HCT116 (cell line): ENCODE results near the gene CCDC30. TPM values are rescaled to one million over a fixed set of nuclear protein-coding genes. Genes with fewer than 3 reads are reported as not detected.

ENCODE experiments used
- ATAC-seq: fragments of 200-7000 bp; cut with Tn5 transposase; 2 replicates; pipeline ENCODE4 v1.9.1; 2020; ENCODE audit warnings: mild to moderate bottlenecking, moderate library complexity
- BruUV-seq: library from RNA; stranded (reverse); fragments of 400-500 nt; replicated peaks from 2 replicates; lab custom pipeline; 2021; lab: Mats Ljungman, UMichigan
- CTCF ChIA-PET: fragments of 300-600 bp; sonication (Branson Sonifier 250); formaldehyde crosslinking; loops from one replicate; lab custom pipeline; 2021; ENCODE audit warnings: antibody characterized with exemption; lab: Charles Lee
- POLR2A ChIA-PET: fragments of 300-600, 350-600 bp; sonication (Branson Sonifier 250); formaldehyde crosslinking; loops from one replicate; lab custom pipeline; 2021; ENCODE audit warnings: antibody characterized with exemption; lab: Charles Lee
- RAD21 ChIA-PET, 2 experiments: fragments of 300-600 bp; sonication (Branson Sonifier 250); formaldehyde crosslinking; loops; one replicate each; lab custom pipeline; 2023; ENCODE audit warnings: low total read pairs in 2 of 2; ENCODE audit not compliant: uncharacterized antibody in 2 of 2, unreplicated experiment in 2 of 2, low non-redundant PET in 1 of 2; lab: Charles Lee
- DNase-seq: peaks from one replicate; pipeline ENCODE4 v3.0.0-alpha.2; 2010; ENCODE audit warnings: low read depth, low spot score
- H2AFZ ChIP-seq: fragments of 200-600 bp; shearing (Covaris generic), sonication (generic); 2 replicates; pipeline ENCODE4 v1.6.1; 2017; ENCODE audit warnings: low read depth, mixed run types, mixed read lengths, antibody characterized with exemption, low read length; ENCODE audit not compliant: poor library complexity, severe bottlenecking
- H3K27ac ChIP-seq: 2 replicates; pipeline ENCODE4 v1.5.1; 2012; ENCODE audit warnings: low read depth, low read length
- H3K27me3 ChIP-seq: fragments of 200-600 bp; sonication (generic); 2 replicates; pipeline ENCODE4 v1.6.1; 2016; ENCODE audit warnings: mixed run types, low read length, mixed read lengths; ENCODE audit not compliant: insufficient read depth
- H3K36me3 ChIP-seq, 2 experiments: fragments of 200-500 bp in 1 of 2; fragments of 200-600 bp in 1 of 2; sonication (Bioruptor generic) in 1 of 2; sonication (generic) in 1 of 2; 2 replicates each; pipeline versions ENCODE4 v1.5.1 to v1.6.1; 2014 to 2016; ENCODE audit warnings: low read length in 2 of 2, inconsistent platforms in 1 of 2, mixed read lengths in 1 of 2, mixed run types in 1 of 2; ENCODE audit not compliant: insufficient read depth in 2 of 2, control insufficient read depth in 1 of 2
- H3K4me1 ChIP-seq, 2 experiments: fragments of 200-600 bp in 1 of 2; sonication (generic) in 1 of 2; 2 replicates each; pipeline versions ENCODE4 v1.5.1 to v1.6.1; 2012 to 2017; ENCODE audit warnings: low read length in 2 of 2, inconsistent platforms in 1 of 2, mild to moderate bottlenecking in 1 of 2, mixed read lengths in 1 of 2, mixed run types in 1 of 2, moderate library complexity in 1 of 2; ENCODE audit not compliant: insufficient read depth in 2 of 2, control insufficient read depth in 1 of 2
- H3K4me2 ChIP-seq: fragments of 200-600 bp; sonication (generic); 2 replicates; pipeline ENCODE4 v1.6.1; 2017; ENCODE audit warnings: mixed run types, low read length, mixed read lengths
- H3K4me3 ChIP-seq, 2 experiments: fragments of 200-600 bp in 1 of 2; sonication (generic) in 1 of 2; replicated peaks in 1 of 2; 2 replicates each; pipeline ENCODE4 v1.5.1; 2011 to 2016; ENCODE audit warnings: low read length in 2 of 2, control low read depth in 1 of 2, low read depth in 1 of 2, mild to moderate bottlenecking in 1 of 2, mixed read lengths in 1 of 2, mixed run types in 1 of 2
- H3K79me2 ChIP-seq: fragments of 200-600 bp; sonication (generic); 2 replicates; pipeline ENCODE4 v1.6.1; 2017; ENCODE audit warnings: mild to moderate bottlenecking, mixed run types, low read length, moderate library complexity, mixed read lengths; ENCODE audit not compliant: insufficient read depth
- H3K9ac ChIP-seq: fragments of 200-600 bp; sonication (generic); 2 replicates; pipeline ENCODE4 v1.6.1; 2016; ENCODE audit warnings: low read length, mixed read lengths
- H3K9me2 ChIP-seq: fragments of 200-600 bp; sonication (generic), shearing (Covaris generic); 2 replicates; pipeline ENCODE4 v1.6.1; 2017; ENCODE audit warnings: mixed run types, mild to moderate bottlenecking, moderate library complexity; ENCODE audit not compliant: insufficient read depth
- H3K9me3 ChIP-seq, 2 experiments: fragments of 200-500 bp in 1 of 2; fragments of 200-600 bp in 1 of 2; sonication (Bioruptor generic) in 1 of 2; sonication (generic) in 1 of 2; 2 replicates each; pipeline ENCODE4 v1.6.1; 2014 to 2017; ENCODE audit warnings: low read length in 2 of 2, mixed read lengths in 2 of 2, inconsistent platforms in 1 of 2, low read depth in 1 of 2, mild to moderate bottlenecking in 1 of 2, mixed run types in 1 of 2, moderate library complexity in 1 of 2; ENCODE audit not compliant: control insufficient read depth in 1 of 2, insufficient read depth in 1 of 2
- H4K20me1 ChIP-seq: fragments of 200-600 bp; sonication (generic), shearing (Covaris generic); 2 replicates; pipeline ENCODE4 v1.6.1; 2017; ENCODE audit warnings: mixed run types, mild to moderate bottlenecking, moderate library complexity; ENCODE audit not compliant: insufficient read depth
- CBX3 ChIP-seq: IDR thresholded peaks from 2 replicates; pipeline ENCODE4 v1.6.1; 2012; ENCODE audit warnings: low read depth
- CTCF ChIP-seq, 3 experiments: fragments of 200-600 bp in 1 of 3; sonication (generic) in 1 of 3; IDR thresholded peaks in 2 of 3; conservative IDR thresholded peaks in 1 of 3; 2 replicates each; pipeline ENCODE4 v1.5.1; 2012 to 2017; ENCODE audit warnings: low read depth in 2 of 3, low read length in 2 of 3, antibody characterized with exemption in 1 of 3, borderline replicate concordance in 1 of 3, control low read depth in 1 of 3, mild to moderate bottlenecking in 1 of 3, mixed read lengths in 1 of 3, mixed run types in 1 of 3, moderate library complexity in 1 of 3; ENCODE audit not compliant: insufficient read depth in 1 of 3
- EGR1 ChIP-seq: IDR thresholded peaks from 2 replicates; pipeline ENCODE4 v1.6.1; 2012; ENCODE audit warnings: low read depth
- ELF1 ChIP-seq: IDR thresholded peaks from 2 replicates; pipeline ENCODE4 v1.6.1; 2012; ENCODE audit warnings: low read depth, borderline replicate concordance
- EZH2 ChIP-seq: fragments of 200-600 bp; sonication (generic); IDR thresholded peaks from 2 replicates; pipeline ENCODE4 v1.6.1; 2017; ENCODE audit warnings: antibody characterized with exemption, mixed run types
- EZH2phosphoT487 ChIP-seq: fragments of 200-600 bp; IDR thresholded peaks from 2 replicates; pipeline ENCODE4 v1.6.1; 2018; ENCODE audit warnings: antibody characterized with exemption, borderline replicate concordance
- FOSL1 ChIP-seq: IDR thresholded peaks from 2 replicates; pipeline ENCODE4 v1.6.1; 2012; ENCODE audit warnings: low read depth
- POLR2A ChIP-seq: IDR thresholded peaks from 2 replicates; pipeline ENCODE4 v1.7.0; 2011; ENCODE audit warnings: borderline replicate concordance; ENCODE audit not compliant: insufficient read depth, insufficient read length; ENCODE audit errors: extremely low read depth
- POLR2AphosphoS5 ChIP-seq: IDR thresholded peaks from 2 replicates; pipeline ENCODE4 v1.6.1; 2011; ENCODE audit warnings: mild to moderate bottlenecking, low read depth, low read length, moderate library complexity
- RAD21 ChIP-seq: IDR thresholded peaks from 2 replicates; pipeline ENCODE4 v1.6.1; 2012; ENCODE audit warnings: low read depth, mild to moderate bottlenecking
- SIN3A ChIP-seq: IDR thresholded peaks from 2 replicates; pipeline ENCODE4 v1.6.1; 2012; ENCODE audit warnings: low read depth
- SRF ChIP-seq: IDR thresholded peaks from 2 replicates; pipeline ENCODE4 v1.6.1; 2012; ENCODE audit warnings: low read depth
- TCF7L2 ChIP-seq: IDR thresholded peaks from 2 replicates; pipeline ENCODE4 v1.7.0; 2011; ENCODE audit warnings: borderline replicate concordance, inconsistent platforms; ENCODE audit not compliant: insufficient read depth, insufficient read length; ENCODE audit errors: extremely low read depth
- YY1 ChIP-seq: IDR thresholded peaks from 2 replicates; pipeline ENCODE4 v1.6.1; 2011; ENCODE audit warnings: low read length, low read depth, moderate library complexity, mild to moderate bottlenecking; ENCODE audit not compliant: insufficient replicate concordance; ENCODE audit errors: extremely low read depth
- ZBTB33 ChIP-seq: IDR thresholded peaks from 2 replicates; pipeline ENCODE4 v1.6.1; 2011; ENCODE audit warnings: mild to moderate bottlenecking, low read length, moderate library complexity; ENCODE audit not compliant: insufficient replicate concordance; ENCODE audit errors: extremely low read depth
- ZFX ChIP-seq: fragments of 450-650 bp; IDR thresholded peaks from 2 replicates; pipeline ENCODE4 v1.6.1; 2017
- intact Hi-C: fragments of 100-400 bp; cut with micrococcal nuclease; formaldehyde crosslinking; loops from 2 replicates; pipeline ENCODE4 v1.10.0; 2022
- total RNA-seq: library from RNA; stranded (reverse); gene quantifications from one replicate; pipeline ENCODE4 v1.2.1, GENCODE V29; 2021; ENCODE audit not compliant: unreplicated experiment
- TF ChIP-seq, protein P1 (sequence below): IDR thresholded peaks from 2 replicates; pipeline ENCODE4 v1.6.1; 2012; ENCODE audit warnings: low read depth

Gene CCDC30
- total RNA-seq, 1 experiment from 2014 or later = 2.0 TPM

DNA sequence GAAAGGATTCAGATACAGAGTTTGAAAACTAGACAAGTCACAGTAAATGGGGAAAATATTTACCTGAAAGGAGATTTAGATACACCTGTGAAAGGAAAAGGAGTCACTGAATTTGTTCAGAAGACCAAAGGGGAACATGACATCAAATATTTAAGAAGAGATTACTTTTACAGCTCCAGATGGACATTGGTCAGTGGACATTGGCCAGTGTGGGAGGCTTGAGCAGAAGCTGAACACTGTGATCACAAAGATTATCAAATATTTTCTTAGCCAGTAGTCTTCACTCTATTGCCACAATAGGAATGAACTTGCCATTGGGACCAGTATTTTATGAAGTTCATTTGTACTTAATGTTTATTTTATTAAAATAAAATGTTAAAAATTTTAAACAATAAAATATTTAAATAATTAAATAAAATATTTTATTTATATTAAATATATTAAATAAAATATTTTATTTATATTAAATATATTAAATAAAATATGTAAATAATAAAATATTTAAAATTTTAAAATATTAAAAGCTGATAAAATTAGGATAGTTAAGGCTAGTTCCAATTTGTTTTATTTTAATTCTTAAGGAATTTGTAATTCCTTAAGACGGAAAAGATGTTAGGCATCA, 94.3 kb downstream of the CCDC30 start:
- no peak overlapping the region for H3K4me3 ChIP-seq
- CTCF ChIA-PET = interaction anchor here (1.0 kb wide), 1 partner anchor 21 kb away, joined by 3 read pairs; no protein-coding TSS in a partner anchor
- intact Hi-C loops = no loop called here

More for the DNA sequence above, 94.3 kb downstream of the CCDC30 start:
- no peak overlapping the region for H3K4me2 ChIP-seq
- DNase-seq = no peak
- ChIA-PET POLR2A (no interaction called here), RAD21 (no interaction called here)
- H2AFZ ChIP-seq = no peak overlapping the region
- no peaks in the 10 kb centered on the region for H4K20me1 ChIP-seq
- BruUV-seq = no TSS peak
- TF ChIP-seq ELF1 (no peak), SIN3A (no peak), FOSL1 (no peak), RAD21 (no peak), EZH2 (no peak), YY1 (no peak), EGR1 (no peak), POLR2A (no peak), CTCF (IDR thresholded peaks at IDR 0.05 in 2 of 3, conservative IDR thresholded peaks at IDR 0.05 in 1 of 3; ENCODE audit: borderline replicate concordance in 1 of 3, insufficient read depth in 1 of 3, low read depth in 2 of 3, low read length in 2 of 3) (no peak), CBX3 (no peak), POLR2AphosphoS5 (no peak), ZFX (no peak), TCF7L2 (no peak), EZH2phosphoT487 (no peak), ZBTB33 (no peak), SRF (no peak)
- TF ChIP-seq, protein P1, sequence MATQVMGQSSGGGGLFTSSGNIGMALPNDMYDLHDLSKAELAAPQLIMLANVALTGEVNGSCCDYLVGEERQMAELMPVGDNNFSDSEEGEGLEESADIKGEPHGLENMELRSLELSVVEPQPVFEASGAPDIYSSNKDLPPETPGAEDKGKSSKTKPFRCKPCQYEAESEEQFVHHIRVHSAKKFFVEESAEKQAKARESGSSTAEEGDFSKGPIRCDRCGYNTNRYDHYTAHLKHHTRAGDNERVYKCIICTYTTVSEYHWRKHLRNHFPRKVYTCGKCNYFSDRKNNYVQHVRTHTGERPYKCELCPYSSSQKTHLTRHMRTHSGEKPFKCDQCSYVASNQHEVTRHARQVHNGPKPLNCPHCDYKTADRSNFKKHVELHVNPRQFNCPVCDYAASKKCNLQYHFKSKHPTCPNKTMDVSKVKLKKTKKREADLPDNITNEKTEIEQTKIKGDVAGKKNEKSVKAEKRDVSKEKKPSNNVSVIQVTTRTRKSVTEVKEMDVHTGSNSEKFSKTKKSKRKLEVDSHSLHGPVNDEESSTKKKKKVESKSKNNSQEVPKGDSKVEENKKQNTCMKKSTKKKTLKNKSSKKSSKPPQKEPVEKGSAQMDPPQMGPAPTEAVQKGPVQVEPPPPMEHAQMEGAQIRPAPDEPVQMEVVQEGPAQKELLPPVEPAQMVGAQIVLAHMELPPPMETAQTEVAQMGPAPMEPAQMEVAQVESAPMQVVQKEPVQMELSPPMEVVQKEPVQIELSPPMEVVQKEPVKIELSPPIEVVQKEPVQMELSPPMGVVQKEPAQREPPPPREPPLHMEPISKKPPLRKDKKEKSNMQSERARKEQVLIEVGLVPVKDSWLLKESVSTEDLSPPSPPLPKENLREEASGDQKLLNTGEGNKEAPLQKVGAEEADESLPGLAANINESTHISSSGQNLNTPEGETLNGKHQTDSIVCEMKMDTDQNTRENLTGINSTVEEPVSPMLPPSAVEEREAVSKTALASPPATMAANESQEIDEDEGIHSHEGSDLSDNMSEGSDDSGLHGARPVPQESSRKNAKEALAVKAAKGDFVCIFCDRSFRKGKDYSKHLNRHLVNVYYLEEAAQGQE = no peak
- no peak for ATAC-seq
- H3K27me3 ChIP-seq = no peaks in the 10 kb centered on the region
- H3K9ac ChIP-seq = no peak overlapping the region
- peaks cover 7% of the 10 kb centered on the region; the same call in 1 of the 2 replicates for H3K9me2 ChIP-seq
- H3K4me1 ChIP-seq = no peaks in the 10 kb centered on the region
- H3K79me2 ChIP-seq = no peaks in the 10 kb centered on the region
- H3K36me3 ChIP-seq = no peaks in the 10 kb centered on the region
- no peak overlapping the region for H3K27ac ChIP-seq
- no peaks in the 10 kb centered on the region for H3K9me3 ChIP-seq
